Measurements from ENCODE around the gene SHROOM2. TPM values are rescaled to one million over a fixed set of nuclear protein-coding genes. Genes with fewer than 3 reads are reported as not detected.

Gene SHROOM2
- polyA plus RNA-seq, 1 experiment = 1.1 TPM

GRCh38 chrX:9913146-9913433, 126.9 kb downstream of the SHROOM2 start:
- no peak for DNase-seq (ENCODE audit: low read depth)
- POLR2A ChIA-PET = no interaction called here
- CTCF ChIA-PET = no interaction called here
- no peaks in the 10 kb centered on the region for H3K27me3 ChIP-seq (ENCODE audit: control insufficient read depth, insufficient read depth, low read length)
- H3K36me3 ChIP-seq (ENCODE audit: control insufficient read depth, insufficient read depth, low read length) = no peaks in the 10 kb centered on the region
- TF ChIP-seq, protein P1, sequence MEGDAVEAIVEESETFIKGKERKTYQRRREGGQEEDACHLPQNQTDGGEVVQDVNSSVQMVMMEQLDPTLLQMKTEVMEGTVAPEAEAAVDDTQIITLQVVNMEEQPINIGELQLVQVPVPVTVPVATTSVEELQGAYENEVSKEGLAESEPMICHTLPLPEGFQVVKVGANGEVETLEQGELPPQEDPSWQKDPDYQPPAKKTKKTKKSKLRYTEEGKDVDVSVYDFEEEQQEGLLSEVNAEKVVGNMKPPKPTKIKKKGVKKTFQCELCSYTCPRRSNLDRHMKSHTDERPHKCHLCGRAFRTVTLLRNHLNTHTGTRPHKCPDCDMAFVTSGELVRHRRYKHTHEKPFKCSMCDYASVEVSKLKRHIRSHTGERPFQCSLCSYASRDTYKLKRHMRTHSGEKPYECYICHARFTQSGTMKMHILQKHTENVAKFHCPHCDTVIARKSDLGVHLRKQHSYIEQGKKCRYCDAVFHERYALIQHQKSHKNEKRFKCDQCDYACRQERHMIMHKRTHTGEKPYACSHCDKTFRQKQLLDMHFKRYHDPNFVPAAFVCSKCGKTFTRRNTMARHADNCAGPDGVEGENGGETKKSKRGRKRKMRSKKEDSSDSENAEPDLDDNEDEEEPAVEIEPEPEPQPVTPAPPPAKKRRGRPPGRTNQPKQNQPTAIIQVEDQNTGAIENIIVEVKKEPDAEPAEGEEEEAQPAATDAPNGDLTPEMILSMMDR (IDR thresholded peaks at IDR 0.05; ENCODE audit: insufficient read depth, low read depth, low read length) = no peak
- H3K4me3 ChIP-seq (ENCODE audit: low read depth, low read length) = no peak overlapping the region

DNA sequence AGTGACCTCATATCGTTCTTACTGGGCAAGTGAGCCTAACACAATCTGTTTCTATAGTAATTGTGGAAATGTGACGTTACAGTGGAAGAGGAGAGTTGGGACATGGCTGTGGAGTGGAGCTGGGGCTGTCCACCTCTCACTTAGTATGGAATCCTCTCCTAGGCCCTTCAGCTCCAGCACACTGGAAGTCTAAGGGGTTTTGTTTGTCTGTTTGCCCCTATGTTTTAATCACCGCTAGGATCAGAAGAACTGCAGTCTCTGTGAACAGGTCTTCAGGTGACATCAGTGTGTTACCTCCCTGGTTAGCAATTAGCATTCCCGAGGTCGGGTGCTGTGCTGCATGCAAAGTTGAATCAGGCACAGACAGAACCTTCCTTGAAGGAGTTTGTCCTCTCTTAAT, 131.6 kb downstream of the SHROOM2 start:
- Histone ChIP-seq H3K36me3 (ENCODE audit: control insufficient read depth, insufficient read depth, low read length) (no peaks in the 10 kb centered on the region), H3K4me3 (ENCODE audit: low read depth, low read length) (no peak overlapping the region), H3K27me3 (ENCODE audit: control insufficient read depth, insufficient read depth, low read length) (no peaks in the 10 kb centered on the region)
- POLR2A ChIA-PET = no interaction called here
- CTCF ChIA-PET = interaction anchor here (1.1 kb wide), 1 partner anchor 8 kb away, joined by 3 read pairs; no protein-coding TSS in a partner anchor
- DNase-seq (ENCODE audit: low read depth) = no peak
- TF ChIP-seq, protein P1 (IDR thresholded peaks at IDR 0.05; ENCODE audit: insufficient read depth, low read depth, low read length) = no peak

DNA sequence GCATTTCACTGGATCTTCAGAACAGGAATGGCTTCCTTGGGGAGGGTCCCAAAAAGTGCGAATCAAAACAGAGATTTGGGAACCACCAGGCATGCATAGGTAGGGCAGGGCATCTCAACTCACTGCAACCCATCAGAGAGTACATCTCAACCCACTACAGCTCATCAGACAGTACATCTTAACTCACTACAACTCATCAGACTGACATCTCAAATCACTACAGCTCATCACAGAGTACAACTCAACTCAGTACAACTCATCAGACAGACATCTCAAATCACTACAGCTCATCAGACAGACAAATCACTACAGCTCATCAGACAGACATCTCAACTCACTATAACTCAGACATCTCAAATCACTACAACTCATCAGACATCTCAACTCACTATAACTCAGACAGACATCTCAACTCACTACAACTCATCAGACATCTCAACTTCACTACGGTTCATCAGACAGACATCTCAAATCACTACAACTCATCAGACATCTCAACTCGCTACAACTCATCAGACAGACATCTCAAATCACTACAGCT, 133.5 kb downstream of the SHROOM2 start:
- H3K4me3 ChIP-seq (ENCODE audit: low read depth, low read length) = no peak overlapping the region
- ChIA-PET CTCF (interaction anchor here (1.0 kb wide), 1 partner anchor 13 kb away, joined by 3 read pairs; no protein-coding TSS in a partner anchor), POLR2A (interaction anchor here (0.5 kb wide), 1 partner anchor 595 kb away, joined by 3 read pairs; no protein-coding TSS in a partner anchor)
- no peaks in the 10 kb centered on the region for H3K27me3 ChIP-seq (ENCODE audit: control insufficient read depth, insufficient read depth, low read length)
- DNase-seq (ENCODE audit: low read depth) = no peak
- no peaks in the 10 kb centered on the region for H3K36me3 ChIP-seq (ENCODE audit: control insufficient read depth, insufficient read depth, low read length)
- TF ChIP-seq, protein P1 (IDR thresholded peaks at IDR 0.05; ENCODE audit: insufficient read depth, low read depth, low read length) = no peak

DNA sequence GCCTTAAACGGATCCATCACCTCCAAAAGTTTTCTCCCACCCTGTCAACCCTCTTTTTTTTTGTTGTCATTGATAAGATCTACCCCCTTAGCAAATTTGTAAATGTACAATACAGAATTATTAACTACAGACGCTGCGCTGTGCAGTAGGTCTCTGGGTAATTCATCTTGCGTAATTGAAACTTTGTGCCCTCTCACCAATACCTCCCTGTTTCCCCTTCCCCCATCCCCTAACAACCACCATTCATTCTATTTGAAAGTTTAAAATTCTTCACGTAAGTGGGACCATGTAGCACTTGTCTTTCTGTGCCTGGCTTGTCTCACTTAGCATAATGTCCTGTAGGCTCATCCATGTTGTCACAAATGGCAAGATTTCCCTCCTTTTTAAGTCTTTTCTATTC, 135.2 kb downstream of the SHROOM2 start:
- no peak overlapping the region for H3K4me3 ChIP-seq (ENCODE audit: low read depth, low read length)
- H3K27me3 ChIP-seq (ENCODE audit: control insufficient read depth, insufficient read depth, low read length) = no peaks in the 10 kb centered on the region
- ChIA-PET CTCF (no interaction called here), POLR2A (no interaction called here)
- DNase-seq (ENCODE audit: low read depth) = no peak
- no peaks in the 10 kb centered on the region for H3K36me3 ChIP-seq (ENCODE audit: control insufficient read depth, insufficient read depth, low read length)
- TF ChIP-seq, protein P1 (IDR thresholded peaks at IDR 0.05; ENCODE audit: insufficient read depth, low read depth, low read length) = no peak

DNA sequence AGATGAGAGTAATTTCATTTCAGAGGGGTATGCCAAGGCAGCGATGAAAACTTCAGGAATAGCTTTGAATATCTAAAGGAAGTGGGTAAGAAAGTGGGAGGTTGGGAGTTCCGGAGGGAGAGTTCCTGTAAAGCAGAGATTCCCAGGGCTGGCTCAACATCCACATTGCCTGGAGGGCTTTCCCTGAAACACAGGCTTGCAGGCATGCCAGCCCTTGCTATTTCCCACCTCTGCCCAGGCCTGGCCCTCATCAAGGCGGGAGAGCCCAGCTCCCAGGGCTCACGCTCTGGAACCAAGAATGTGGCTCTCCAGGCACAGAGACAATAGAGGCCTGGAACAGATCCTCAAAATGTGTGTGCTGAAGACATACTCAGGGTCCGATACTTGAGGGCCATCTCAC, 137.1 kb downstream of the SHROOM2 start:
- CTCF ChIA-PET = no interaction called here
- no peak for DNase-seq (ENCODE audit: low read depth)
- H3K4me3 ChIP-seq (ENCODE audit: low read depth, low read length) = no peak overlapping the region
- TF ChIP-seq, protein P1 (IDR thresholded peaks at IDR 0.05; ENCODE audit: insufficient read depth, low read depth, low read length) = no peak
- no peaks in the 10 kb centered on the region for H3K27me3 ChIP-seq (ENCODE audit: control insufficient read depth, insufficient read depth, low read length)
- POLR2A ChIA-PET = no interaction called here
- H3K36me3 ChIP-seq (ENCODE audit: control insufficient read depth, insufficient read depth, low read length) = no peaks in the 10 kb centered on the region
